ENCODE measurements around the gene CREB3L4.
"Not testable (repeated sequence)": the region's sequence is repeated elsewhere in the genome, so short reads cannot be mapped to it uniquely, and the experiment has no call there.

Gene CREB3L4

DNA sequence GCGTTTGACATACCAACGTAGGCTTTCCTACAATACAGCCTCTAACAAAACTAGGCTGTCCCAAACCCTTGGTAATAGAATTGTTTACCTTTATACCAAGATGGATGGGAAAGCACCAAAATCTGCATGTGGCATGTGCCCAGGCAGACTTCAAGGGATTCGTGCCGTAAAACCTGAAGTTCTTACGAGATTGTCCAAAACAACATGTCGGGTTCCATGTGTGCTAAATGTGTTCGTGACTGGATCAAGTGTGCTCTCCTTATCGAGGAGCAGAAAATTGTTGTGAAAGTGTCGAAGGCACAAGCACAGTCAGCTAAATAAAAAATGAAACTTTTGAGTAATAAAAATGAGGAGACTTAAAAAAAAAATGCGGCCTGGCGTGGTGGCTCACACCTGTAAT, 27.9 kb downstream of the CREB3L4 start:
- no peaks in the 10 kb centered on the region for H3K27me3 ChIP-seq (ENCODE audit: control insufficient read depth, insufficient read depth, low read length)
- no peak overlapping the region for H3K9ac ChIP-seq
- H3K4me2 ChIP-seq (ENCODE audit: low read length), result no peak overlapping the region
- no peaks in the 10 kb centered on the region for H3K9me3 ChIP-seq (ENCODE audit: control insufficient read depth, low read length)
- no peak overlapping the region for H2AFZ ChIP-seq
- H3K4me3 ChIP-seq (ENCODE audit: low read depth, low read length), result no peak overlapping the region
- H3K27ac ChIP-seq, result no peak overlapping the region
- peaks cover 2% of the 10 kb centered on the region for H3K36me3 ChIP-seq (ENCODE audit: control insufficient read depth, insufficient read depth, low read length)
- TF ChIP-seq, protein P1, sequence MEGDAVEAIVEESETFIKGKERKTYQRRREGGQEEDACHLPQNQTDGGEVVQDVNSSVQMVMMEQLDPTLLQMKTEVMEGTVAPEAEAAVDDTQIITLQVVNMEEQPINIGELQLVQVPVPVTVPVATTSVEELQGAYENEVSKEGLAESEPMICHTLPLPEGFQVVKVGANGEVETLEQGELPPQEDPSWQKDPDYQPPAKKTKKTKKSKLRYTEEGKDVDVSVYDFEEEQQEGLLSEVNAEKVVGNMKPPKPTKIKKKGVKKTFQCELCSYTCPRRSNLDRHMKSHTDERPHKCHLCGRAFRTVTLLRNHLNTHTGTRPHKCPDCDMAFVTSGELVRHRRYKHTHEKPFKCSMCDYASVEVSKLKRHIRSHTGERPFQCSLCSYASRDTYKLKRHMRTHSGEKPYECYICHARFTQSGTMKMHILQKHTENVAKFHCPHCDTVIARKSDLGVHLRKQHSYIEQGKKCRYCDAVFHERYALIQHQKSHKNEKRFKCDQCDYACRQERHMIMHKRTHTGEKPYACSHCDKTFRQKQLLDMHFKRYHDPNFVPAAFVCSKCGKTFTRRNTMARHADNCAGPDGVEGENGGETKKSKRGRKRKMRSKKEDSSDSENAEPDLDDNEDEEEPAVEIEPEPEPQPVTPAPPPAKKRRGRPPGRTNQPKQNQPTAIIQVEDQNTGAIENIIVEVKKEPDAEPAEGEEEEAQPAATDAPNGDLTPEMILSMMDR (IDR thresholded peaks at IDR 0.05), result no peak
- H3K4me1 ChIP-seq, result no peaks in the 10 kb centered on the region
- peaks cover 3% of the 10 kb centered on the region for H3K79me2 ChIP-seq

DNA sequence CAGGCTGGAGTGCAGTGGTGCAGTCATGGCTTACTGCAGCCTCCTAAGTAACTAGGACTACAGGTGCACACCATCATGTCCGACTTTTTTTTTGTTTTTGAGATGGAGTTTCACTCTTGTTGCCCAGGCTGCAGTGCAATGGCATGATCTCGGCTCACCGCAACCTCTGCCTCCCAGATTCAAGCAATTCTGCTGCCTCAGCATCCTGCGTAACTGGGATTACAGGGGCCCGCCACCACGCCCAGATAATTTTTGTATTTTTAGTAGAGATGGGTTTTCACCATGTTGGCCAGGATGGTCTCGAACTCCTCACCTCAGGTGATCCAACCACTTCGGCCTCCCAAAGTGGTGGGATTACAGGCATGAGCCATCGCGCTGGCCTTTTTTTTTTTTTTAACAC, 29.2 kb downstream of the CREB3L4 start:
- not testable (repeated sequence) for H3K4me3 ChIP-seq (ENCODE audit: low read depth, low read length); H3K4me1 ChIP-seq; H3K27ac ChIP-seq; H3K4me2 ChIP-seq (ENCODE audit: low read length); H3K27me3 ChIP-seq (ENCODE audit: control insufficient read depth, insufficient read depth, low read length); H3K9ac ChIP-seq; H3K36me3 ChIP-seq (ENCODE audit: control insufficient read depth, insufficient read depth, low read length); H3K79me2 ChIP-seq; H2AFZ ChIP-seq; H3K9me3 ChIP-seq (ENCODE audit: control insufficient read depth, low read length)

DNA sequence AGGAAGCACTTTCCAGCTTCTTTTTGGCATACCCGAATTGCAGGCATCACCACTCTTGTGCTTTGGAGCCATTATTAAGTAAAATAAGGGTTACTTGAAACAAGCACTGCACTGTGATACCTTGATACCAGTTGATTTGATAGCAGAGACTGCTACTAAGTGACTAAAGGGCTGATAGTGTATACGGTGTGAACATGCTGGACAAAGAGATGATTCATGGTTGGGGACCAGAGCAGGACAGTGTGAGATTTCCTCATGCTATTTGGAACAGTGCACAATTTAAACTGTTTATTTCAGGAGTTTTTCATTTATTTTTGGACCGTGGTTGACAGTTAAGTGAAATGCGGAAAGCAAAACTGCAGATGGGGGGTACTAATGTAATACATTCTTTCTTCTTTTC, 32.7 kb downstream of the CREB3L4 start:
- TF ChIP-seq, protein P1 (IDR thresholded peaks at IDR 0.05), result no peak
- no peaks in the 10 kb centered on the region for H3K9me3 ChIP-seq (ENCODE audit: control insufficient read depth, low read length)
- no peak overlapping the region for H3K4me3 ChIP-seq (ENCODE audit: low read depth, low read length)
- H3K27me3 ChIP-seq (ENCODE audit: control insufficient read depth, insufficient read depth, low read length), result no peaks in the 10 kb centered on the region
- H3K36me3 ChIP-seq (ENCODE audit: control insufficient read depth, insufficient read depth, low read length), result no peaks in the 10 kb centered on the region
- H3K27ac ChIP-seq, result no peak overlapping the region
- no peaks in the 10 kb centered on the region for H3K4me1 ChIP-seq
- no peak overlapping the region for H3K4me2 ChIP-seq (ENCODE audit: low read length)
- H3K9ac ChIP-seq, result no peak overlapping the region
- H2AFZ ChIP-seq, result no peak overlapping the region
- H3K79me2 ChIP-seq, result no peaks in the 10 kb centered on the region

DNA sequence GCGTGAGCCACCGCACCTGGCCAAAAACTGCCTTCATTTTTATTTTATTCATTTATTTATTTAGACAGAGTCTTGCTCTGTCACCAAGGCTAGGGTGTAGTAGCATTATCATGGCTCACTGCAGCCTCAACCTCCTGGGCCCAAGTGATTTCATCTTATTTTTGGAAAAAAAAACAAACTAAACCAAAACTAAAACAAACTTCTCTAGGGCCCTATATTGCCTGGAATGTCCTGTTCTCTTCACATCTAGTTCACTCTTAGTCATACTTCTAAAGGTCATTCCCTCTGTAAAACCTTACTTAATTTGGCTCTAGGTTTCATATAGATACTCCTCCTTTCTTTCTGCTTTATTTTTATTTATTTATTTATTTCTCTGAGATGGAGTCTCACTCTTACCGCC, 38.4 kb downstream of the CREB3L4 start:
- Histone ChIP-seq H2AFZ (no peak overlapping the region), H3K27me3 (ENCODE audit: control insufficient read depth, insufficient read depth, low read length) (no peaks in the 10 kb centered on the region), H3K9ac (no peak overlapping the region), H3K79me2 (no peaks in the 10 kb centered on the region), H3K4me3 (ENCODE audit: low read depth, low read length) (no peak overlapping the region), H3K9me3 (ENCODE audit: control insufficient read depth, low read length) (no peaks in the 10 kb centered on the region), H3K4me1 (no peaks in the 10 kb centered on the region), H3K27ac (no peak overlapping the region), H3K4me2 (ENCODE audit: low read length) (no peak overlapping the region), H3K36me3 (ENCODE audit: control insufficient read depth, insufficient read depth, low read length) (no peaks in the 10 kb centered on the region)
- TF ChIP-seq, protein P1 (IDR thresholded peaks at IDR 0.05), result no peak

DNA sequence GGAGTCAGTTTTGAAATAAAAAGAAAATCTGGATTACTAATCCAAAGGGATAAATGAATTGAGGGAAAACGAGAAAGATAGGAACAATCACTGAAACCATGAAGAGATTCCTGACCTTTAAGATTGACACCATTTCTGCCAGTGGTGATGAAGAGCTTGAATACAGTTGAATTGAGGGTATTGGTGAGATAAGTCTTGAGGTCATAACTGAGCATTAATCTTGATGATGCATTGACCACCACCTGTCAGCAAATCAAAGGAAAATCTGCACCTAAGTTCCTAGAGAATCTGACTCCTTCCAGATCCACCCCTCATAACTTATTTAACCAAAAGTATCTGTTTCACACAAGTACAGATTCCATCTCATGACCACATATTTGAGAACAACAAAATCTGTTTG, 44.4 kb downstream of the CREB3L4 start:
- Histone ChIP-seq H3K9me3 (ENCODE audit: control insufficient read depth, low read length) (no peaks in the 10 kb centered on the region), H3K36me3 (ENCODE audit: control insufficient read depth, insufficient read depth, low read length) (no peaks in the 10 kb centered on the region), H2AFZ (no peak overlapping the region), H3K79me2 (no peaks in the 10 kb centered on the region), H3K27ac (no peak overlapping the region), H3K4me3 (ENCODE audit: low read depth, low read length) (no peak overlapping the region), H3K9ac (no peak overlapping the region), H3K4me1 (no peaks in the 10 kb centered on the region), H3K27me3 (ENCODE audit: control insufficient read depth, insufficient read depth, low read length) (no peaks in the 10 kb centered on the region), H3K4me2 (ENCODE audit: low read length) (no peak overlapping the region)
- TF ChIP-seq, protein P1 (IDR thresholded peaks at IDR 0.05), result no peak

DNA sequence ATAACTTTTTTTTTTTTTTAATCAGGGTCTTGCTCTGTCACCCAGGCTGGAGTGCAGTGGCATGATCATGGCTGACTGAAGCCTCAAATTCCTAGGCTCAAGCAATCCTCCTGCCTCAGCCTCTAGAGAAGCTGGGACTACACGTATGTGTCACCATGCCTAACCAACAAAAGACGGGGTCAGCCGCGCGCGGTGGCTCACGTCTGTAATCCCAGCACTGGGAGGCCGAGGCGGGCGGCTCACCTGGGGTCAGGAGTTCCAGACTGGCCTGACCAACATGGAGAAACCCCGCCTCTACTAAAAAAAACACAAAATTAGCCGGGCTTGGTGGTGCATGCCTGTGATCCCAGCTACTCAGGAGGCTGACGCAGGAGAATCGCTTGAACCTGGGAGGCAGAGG, 44.8 kb downstream of the CREB3L4 start:
- H3K27ac ChIP-seq; H3K79me2 ChIP-seq; H3K27me3 ChIP-seq (ENCODE audit: control insufficient read depth, insufficient read depth, low read length); H3K4me2 ChIP-seq (ENCODE audit: low read length); H3K4me1 ChIP-seq; H2AFZ ChIP-seq; H3K36me3 ChIP-seq (ENCODE audit: control insufficient read depth, insufficient read depth, low read length); H3K9ac ChIP-seq; H3K9me3 ChIP-seq (ENCODE audit: control insufficient read depth, low read length); H3K4me3 ChIP-seq (ENCODE audit: low read depth, low read length): not testable (repeated sequence)
